Activated CD4-positive, alpha-beta T cell treated with anti-CD3 and anti-CD28 coated beads for 24 hours (primary cell): ENCODE data around the gene CAMK2D.
"Not testable (repeated sequence)": the region's sequence is repeated elsewhere in the genome, so short reads cannot be mapped to it uniquely, and the experiment has no call there.

Experiments used
- DNase-seq, 2 donors: peaks; one replicate each; pipeline ENCODE4 v3.0.0-alpha.2; 2020; ENCODE audit warnings: low read depth in 2 of 2

The CAMK2D gene

GRCh38 chr4:113730467-113731216 lies 30.9 kb downstream of the CAMK2D start:
- DNase-seq: no peak

- DNase-seq: no peak
These were observed 33.7 kb downstream of the CAMK2D start for GRCh38 chr4:113727802-113728201.

DNA sequence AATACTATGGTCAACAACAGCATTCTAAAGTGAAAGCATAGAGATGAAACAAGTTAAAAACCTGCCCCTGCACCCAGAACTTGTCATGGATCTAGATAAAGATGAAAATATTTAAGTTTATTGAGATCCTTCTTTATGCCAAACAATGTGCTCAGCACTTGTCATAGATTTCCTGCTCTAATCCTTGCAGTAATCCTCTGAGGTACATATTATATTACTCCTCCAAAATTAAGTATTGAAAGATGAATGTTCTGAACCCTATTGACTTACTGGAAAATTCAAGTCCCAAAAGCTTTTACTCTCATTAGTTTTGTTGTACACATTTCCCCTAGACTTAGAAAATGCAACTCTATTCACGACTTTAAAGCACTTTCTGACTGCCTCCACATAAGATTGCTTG lies 35.6 kb downstream of the CAMK2D start:
- DNase-seq: no peak

DNA sequence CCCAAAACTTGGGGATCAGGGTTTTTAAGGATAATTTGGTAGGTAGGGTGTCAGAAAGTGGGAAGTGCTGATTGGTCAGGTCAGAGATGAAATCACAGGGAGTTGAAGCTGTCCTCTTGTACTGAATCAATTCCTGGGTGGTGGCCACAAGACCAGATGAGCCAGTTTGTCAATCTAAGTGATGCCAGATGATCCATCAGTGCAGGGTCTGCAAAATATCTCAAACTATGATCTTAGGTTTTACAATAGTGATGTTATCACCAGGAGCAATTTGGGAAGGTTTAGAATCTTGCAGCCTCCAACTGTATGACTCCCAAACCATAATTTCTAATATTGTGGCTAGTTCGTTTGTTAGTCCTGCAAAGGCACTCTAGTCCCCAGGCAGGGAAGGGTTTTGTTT lies 43.3 kb downstream of the CAMK2D start:
- no peak for DNase-seq

DNA sequence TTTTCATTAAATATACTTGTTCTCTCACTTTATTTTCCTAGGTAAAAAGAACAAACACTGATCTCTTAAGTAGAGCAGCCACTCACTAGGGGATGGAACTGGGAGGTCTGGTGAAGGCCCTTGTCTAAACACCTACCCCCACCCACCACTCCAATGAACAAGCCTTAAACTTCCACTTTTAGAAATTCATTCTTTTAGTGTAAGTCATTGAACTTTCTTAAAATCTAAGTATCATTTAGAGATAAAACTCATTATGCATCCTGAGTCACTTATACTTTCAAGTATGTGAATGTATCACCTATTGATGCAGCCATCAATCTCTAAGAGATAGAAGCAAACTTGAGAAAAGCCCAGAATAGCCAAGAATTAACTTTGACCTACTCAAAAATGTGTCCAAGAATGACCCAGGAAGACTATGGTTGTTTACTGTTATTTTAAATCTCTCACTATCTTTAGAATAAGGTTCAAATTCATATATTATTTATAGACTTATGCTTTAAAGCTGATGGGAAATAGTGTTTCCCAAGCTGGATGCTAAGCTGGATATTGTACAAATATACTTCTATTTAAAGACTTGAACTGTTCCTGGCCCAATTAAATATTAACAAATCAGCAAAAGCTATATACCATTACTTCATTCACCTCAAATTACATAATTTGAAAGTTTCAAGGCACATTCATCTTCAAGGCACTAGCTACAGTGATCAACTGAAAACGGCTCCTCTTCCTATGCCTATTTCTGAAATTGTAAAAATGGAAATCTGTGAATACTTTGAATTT lies 49.5 kb downstream of the CAMK2D start:
- DNase-seq: no peak

DNA sequence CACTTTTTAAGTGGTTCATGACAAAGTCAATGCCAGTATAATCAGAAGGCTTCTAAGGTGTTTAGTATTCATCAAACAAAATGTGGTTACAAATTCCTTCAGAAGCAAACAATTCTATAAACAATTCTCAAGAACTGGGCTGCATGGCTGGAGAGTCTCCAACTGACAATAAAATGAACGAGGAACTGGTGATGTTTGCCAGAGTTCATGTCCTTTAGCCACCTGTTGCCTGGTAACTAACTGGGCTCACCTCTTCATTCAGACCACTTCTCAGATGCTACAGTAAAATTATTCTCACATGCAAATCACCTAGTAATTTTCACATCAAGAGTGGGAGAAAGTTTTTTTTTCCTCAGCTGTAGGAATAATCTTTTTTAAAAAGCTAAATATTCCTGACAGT lies 53.3 kb downstream of the CAMK2D start:
- no peak for DNase-seq

DNA sequence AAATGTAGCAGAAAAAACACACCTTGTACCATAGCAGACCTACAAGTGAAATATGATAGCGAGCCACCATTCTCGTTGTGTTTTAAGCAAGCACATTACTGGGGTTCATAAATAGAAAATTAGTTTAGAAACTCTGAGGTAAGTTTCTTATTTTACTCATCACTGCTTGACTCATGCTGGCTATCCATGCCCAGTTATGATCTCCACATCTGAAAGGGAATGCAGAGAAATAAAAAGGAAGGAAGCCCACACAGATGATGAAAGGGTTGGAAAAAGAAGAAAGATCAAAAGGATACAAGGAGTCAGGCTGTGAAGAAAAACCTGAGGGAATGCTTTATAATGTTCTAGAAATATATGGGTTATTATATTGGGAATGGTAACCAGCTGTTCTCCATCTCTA lies 54.5 kb downstream of the CAMK2D start:
- no peak for DNase-seq

DNA sequence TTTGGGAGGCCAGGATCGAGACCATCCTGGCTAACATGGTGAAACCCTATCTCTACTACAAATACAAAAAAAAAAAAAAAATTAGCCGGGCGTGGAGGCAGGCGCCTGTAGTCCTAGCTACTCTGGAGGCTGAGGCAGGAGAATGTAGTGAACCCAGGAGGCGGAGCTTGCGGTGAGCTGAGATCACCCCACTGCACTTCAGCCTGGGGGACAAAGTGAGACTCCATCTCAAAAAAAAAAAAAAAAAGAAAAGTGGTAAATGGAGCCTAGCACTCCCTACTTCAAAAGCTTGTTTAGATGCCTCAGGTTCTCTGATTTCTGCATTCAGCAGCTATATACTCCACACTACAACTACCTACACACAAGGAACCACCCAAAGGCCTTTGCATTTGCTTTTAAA lies 56.4 kb downstream of the CAMK2D start:
- not testable (repeated sequence) for DNase-seq

- DNase-seq: not testable (repeated sequence)
These were observed 58.9 kb downstream of the CAMK2D start for GRCh38 chr4:113702596-113702995.

DNA sequence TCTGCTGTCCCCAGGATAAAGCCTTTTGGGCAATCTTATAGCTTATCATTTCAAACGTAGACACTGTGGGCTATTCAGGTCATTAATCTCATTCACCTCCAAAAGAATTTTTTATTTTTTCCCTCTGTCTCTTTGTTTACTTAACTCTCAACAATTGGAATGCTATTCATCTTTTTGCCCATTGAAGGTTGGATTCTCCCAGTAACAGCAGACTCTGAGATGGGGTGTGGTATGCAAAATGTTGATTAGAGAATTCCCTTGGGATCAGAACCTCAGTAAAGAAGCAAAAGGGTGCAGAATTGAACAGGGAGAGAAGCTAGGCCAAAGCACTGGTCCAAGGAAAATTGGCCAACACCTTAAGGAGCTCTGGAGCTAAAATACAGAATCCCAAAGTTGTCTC lies 60.4 kb downstream of the CAMK2D start:
- DNase-seq: no peak

DNA sequence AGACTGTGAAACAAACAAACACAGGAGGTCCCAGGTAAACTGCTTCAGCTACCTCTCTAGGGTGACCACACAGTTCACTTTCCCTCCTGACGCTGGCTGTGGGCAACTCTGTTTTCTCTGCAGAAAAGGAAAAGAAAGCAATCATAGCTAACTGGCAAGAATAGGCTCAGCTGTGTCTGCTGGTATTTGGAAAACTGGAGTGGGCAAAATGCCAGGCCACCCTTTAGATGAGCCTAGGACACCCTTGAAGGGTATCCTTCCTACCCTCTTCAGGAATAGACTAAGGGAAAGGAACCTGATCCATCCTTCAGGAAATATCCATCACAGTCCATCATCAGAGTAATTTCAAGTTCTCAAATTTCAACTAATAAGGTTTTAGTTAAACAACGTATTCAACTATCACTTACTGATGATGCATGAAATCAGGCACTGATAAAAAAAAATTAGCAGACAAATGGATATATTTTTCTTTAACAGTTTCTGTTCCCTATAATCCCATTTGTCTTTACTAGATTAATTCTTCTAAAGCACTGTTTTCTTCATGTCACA lies 60.9 kb downstream of the CAMK2D start:
- DNase-seq: no peak

DNA sequence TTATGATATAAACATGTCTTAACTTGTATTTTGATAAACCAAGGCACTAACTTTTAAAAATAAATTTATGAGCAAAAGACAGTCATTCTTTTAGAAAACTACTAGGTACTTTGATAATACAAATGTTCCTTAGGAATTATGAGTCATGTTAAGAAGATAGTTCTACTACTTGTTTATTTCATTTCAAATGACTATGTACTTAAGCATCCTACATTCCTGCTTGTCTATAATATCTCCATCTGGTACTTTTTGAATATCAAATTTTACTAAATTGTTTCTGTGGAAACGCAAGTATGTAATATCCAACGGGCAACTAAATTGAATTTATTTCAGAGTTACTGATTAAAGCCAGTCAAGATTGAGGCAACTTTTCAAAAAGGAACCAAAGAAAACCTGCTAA lies 61.8 kb downstream of the CAMK2D start:
- DNase-seq: no peak

GRCh38 chr4:113697429-113697828 lies 64.1 kb downstream of the CAMK2D start:
- no peak for DNase-seq

DNA sequence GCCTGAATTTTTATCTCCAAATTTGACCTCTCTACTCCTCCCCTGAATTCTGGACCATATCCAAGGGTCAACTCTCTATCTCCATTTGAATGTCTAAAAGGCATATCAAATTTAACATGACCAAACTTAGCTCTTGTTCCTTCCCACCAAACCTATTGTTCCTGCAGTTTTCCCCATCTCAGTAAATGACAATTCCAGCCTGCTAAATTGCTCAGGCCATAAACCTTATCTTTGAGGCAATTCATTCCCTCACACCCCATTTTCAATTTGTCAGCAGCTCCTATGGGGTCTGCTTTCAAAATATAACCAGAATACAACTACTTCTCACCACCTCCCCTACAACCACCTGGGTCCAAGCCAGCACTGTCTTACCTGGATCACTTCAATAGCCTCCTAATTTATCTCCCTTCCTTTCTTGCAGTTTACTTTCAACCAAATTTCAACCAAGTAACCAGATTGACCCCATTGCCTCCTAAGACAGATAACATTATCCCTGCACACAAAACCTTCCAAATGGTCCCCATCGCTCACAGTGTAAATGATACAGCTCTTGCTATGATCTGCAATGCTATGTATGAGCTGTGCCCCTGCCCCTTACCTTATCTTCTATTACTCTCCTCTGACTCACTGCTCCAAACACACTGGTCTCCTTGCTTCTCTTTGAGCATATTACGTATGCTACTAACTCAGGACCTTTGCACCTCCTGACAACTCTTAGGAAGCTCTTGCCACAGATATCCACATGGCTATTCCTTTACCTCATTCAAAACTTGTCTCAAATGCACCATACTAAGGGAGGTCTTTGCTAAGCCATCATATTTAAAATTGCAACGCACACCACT lies 66.0 kb downstream of the CAMK2D start:
- no peak for DNase-seq

- DNase-seq: no peak
These were observed 67.5 kb downstream of the CAMK2D start for GRCh38 chr4:113694008-113694407.

DNA sequence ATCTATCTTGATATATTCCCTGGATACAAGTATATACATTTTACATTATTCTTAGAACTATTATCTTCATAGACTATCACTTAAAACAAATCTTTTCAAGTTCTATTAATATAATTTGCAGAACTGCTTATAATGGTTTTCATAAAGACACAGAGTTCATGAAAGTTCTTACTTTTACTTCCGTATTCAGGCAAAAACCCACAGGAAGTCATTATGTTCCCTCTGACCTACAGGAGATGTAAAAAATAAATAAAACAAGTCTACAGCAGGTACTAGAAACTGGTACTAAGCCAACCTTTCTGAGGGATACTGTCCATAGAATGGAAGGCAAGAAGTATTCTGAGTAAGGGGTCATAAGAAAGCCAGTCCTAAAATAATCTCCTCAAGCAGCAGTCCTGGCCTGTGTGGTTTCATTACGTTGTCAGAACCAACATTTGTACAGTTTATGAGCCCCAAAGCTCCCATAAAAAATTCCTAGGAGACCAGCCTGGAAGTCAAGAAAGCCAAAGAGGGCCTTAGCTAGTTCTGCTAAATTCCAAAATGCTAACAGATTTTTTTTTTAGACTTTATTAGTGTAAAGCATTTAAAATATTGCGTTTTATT lies 68.6 kb downstream of the CAMK2D start:
- no peak for DNase-seq

- DNase-seq: no peak
These were observed 69.9 kb downstream of the CAMK2D start for GRCh38 chr4:113691676-113692075.

- no peak for DNase-seq
These were observed 72.1 kb downstream of the CAMK2D start for GRCh38 chr4:113689394-113689793.

GRCh38 chr4:113687067-113687718 lies 74.3 kb downstream of the CAMK2D start:
- no peak for DNase-seq

DNA sequence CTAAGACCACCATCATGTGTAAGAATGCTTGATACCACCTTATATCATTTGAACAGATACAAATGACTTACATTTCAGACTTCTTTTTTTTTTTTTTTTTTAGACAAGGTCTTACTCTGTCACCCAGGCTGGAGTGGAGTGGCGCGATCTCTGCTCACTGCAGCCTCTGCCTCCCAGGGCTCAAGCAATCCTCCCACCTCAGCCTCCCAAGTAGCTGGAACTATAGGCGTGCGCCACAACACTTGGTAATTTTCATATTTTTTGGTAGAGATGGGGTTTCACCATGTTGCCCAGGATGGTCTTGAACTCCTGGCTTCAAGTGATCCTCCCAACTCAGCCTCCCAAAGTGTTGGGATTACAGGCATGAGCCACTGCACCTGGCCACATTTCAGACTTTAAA lies 76.4 kb downstream of the CAMK2D start:
- DNase-seq: not testable (repeated sequence)

- peak in 1 of 2 donors; percentile 10 for DNase-seq
These were observed 76.9 kb downstream of the CAMK2D start for GRCh38 chr4:113684534-113685091.
